HepG2 (cell line): Measurements from ENCODE around the gene SLC12A2. TPM values are rescaled to one million over a fixed set of nuclear protein-coding genes. Genes with fewer than 3 reads are reported as not detected.
A peak's percentile ranks its signal among the peaks of the same experiment; 100 is the strongest.

Experiments used
- BCL6 ChIP-seq: IDR thresholded peaks from 2 replicates; pipeline ENCODE4 v1.6.1; 2016; ENCODE audit warnings: missing genetic modification reagents, missing compliant biosample characterization
- HOXD1 ChIP-seq: sonication (generic); formaldehyde crosslinking; IDR thresholded peaks from 2 replicates; pipeline ENCODE4 v1.5.0; 2020; ENCODE audit warnings: missing genetic modification reagents
- NFRKB ChIP-seq: fragments of 450-650 bp; IDR thresholded peaks from 2 replicates; pipeline ENCODE4 v1.6.1; 2017
- RBAK ChIP-seq: sonication (generic); formaldehyde crosslinking; IDR thresholded peaks from 2 replicates; pipeline ENCODE4 v1.5.1; 2020; ENCODE audit warnings: mild to moderate bottlenecking, missing genetic modification reagents
- TRAFD1 ChIP-seq: sonication (generic); formaldehyde crosslinking; IDR thresholded peaks from 2 replicates; pipeline ENCODE4 v1.5.1; 2020; ENCODE audit warnings: missing genetic modification reagents, mild to moderate bottlenecking, borderline replicate concordance
- ZMYM3 ChIP-seq: sonication (generic); formaldehyde crosslinking; IDR thresholded peaks from 2 replicates; pipeline ENCODE4 v1.5.1; 2020; ENCODE audit warnings: mild to moderate bottlenecking, missing genetic modification reagents
- ZNF441 ChIP-seq: sonication (generic); formaldehyde crosslinking; IDR thresholded peaks from 2 replicates; pipeline ENCODE4 v1.7.0; 2021; ENCODE audit warnings: missing genetic modification reagents, borderline replicate concordance
- ZSCAN25 ChIP-seq: sonication (generic); formaldehyde crosslinking; IDR thresholded peaks from 2 replicates; pipeline ENCODE4 v1.8.0; 2022; ENCODE audit warnings: mild to moderate bottlenecking, missing genetic modification reagents
- polyA plus RNA-seq, 8 experiments: library from polyadenylated mRNA; depleted of rRNA in 3 of 8; stranded (reverse) in 7 of 8; unstranded in 1 of 8; fragments of >200 nt; fragmentation: Illumina TruSeq in 4 of 8; extraction: Trizol in 4 of 8; gene quantifications; 2 replicates each; pipeline versions ENCODE4 v1.2.1 to v1.2.3, GENCODE V29; 2011 to 2016; ENCODE audit warnings: low read depth in 4 of 8, missing spikeins in 1 of 8, mixed read lengths in 1 of 8; ENCODE audit not compliant: insufficient read depth in 1 of 8
- total RNA-seq, 5 experiments: library from RNA; depleted of rRNA; stranded (reverse); fragments of >200 nt; fragmentation: Illumina TruSeq; extraction: Trizol; gene quantifications; 2 replicates each; pipeline ENCODE4 v1.2.3, GENCODE V29; 2016; ENCODE audit warnings: low read depth in 1 of 5
- TF ChIP-seq, protein P1 (sequence below), 2 experiments: fragments of 450-650 bp in 1 of 2; sonication (generic) in 1 of 2; formaldehyde crosslinking in 1 of 2; IDR thresholded peaks; 2 replicates each; pipeline versions ENCODE4 v1.6.1 to v1.8.0; 2016 to 2022; ENCODE audit warnings: antibody characterized with exemption in 1 of 2, mild to moderate bottlenecking in 1 of 2, missing genetic modification reagents in 1 of 2
- TF ChIP-seq, protein P2 (sequence below): sonication (generic); formaldehyde crosslinking; conservative IDR thresholded peaks from 2 replicates; pipeline ENCODE4 v1.8.0; 2022; ENCODE audit warnings: low read depth, missing genetic modification reagents
- TF ChIP-seq, protein P3 (sequence below): sonication (generic); formaldehyde crosslinking; IDR thresholded peaks from 2 replicates; pipeline ENCODE4 v1.5.0; 2020; ENCODE audit warnings: missing genetic modification reagents

Gene SLC12A2
- total and polyA plus RNA-seq, 2 of the 13 experiments (the other 11 are each of a cell fraction or from before 2014, with no cell fraction given), result 4.0 to 9.7 TPM

GRCh38 chr5:128083033-128083810 is at the start of gene SLC12A2 (continued):
- TF ChIP-seq, protein P1, sequence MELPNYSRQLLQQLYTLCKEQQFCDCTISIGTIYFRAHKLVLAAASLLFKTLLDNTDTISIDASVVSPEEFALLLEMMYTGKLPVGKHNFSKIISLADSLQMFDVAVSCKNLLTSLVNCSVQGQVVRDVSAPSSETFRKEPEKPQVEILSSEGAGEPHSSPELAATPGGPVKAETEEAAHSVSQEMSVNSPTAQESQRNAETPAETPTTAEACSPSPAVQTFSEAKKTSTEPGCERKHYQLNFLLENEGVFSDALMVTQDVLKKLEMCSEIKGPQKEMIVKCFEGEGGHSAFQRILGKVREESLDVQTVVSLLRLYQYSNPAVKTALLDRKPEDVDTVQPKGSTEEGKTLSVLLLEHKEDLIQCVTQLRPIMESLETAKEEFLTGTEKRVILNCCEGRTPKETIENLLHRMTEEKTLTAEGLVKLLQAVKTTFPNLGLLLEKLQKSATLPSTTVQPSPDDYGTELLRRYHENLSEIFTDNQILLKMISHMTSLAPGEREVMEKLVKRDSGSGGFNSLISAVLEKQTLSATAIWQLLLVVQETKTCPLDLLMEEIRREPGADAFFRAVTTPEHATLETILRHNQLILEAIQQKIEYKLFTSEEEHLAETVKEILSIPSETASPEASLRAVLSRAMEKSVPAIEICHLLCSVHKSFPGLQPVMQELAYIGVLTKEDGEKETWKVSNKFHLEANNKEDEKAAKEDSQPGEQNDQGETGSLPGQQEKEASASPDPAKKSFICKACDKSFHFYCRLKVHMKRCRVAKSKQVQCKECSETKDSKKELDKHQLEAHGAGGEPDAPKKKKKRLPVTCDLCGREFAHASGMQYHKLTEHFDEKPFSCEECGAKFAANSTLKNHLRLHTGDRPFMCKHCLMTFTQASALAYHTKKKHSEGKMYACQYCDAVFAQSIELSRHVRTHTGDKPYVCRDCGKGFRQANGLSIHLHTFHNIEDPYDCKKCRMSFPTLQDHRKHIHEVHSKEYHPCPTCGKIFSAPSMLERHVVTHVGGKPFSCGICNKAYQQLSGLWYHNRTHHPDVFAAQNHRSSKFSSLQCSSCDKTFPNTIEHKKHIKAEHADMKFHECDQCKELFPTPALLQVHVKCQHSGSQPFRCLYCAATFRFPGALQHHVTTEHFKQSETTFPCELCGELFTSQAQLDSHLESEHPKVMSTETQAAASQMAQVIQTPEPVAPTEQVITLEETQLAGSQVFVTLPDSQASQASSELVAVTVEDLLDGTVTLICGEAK (IDR thresholded peaks at IDR 0.05), result no peak
- TF ChIP-seq, protein P1 (CRISPR knock-in tag; IDR thresholded peaks at IDR 0.05), result peak; percentile 52; the same call in 1 of the 2 replicates
- TF ChIP-seq, protein P2, sequence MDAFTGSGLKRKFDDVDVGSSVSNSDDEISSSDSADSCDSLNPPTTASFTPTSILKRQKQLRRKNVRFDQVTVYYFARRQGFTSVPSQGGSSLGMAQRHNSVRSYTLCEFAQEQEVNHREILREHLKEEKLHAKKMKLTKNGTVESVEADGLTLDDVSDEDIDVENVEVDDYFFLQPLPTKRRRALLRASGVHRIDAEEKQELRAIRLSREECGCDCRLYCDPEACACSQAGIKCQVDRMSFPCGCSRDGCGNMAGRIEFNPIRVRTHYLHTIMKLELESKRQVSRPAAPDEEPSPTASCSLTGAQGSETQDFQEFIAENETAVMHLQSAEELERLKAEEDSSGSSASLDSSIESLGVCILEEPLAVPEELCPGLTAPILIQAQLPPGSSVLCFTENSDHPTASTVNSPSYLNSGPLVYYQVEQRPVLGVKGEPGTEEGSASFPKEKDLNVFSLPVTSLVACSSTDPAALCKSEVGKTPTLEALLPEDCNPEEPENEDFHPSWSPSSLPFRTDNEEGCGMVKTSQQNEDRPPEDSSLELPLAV (CRISPR knock-in tag), result no peak
- TF ChIP-seq ZSCAN25 (CRISPR knock-in tag) (no peak), HOXD1 (CRISPR knock-in tag) (peak; percentile 36; the same call in 1 of the 2 replicates), TRAFD1 (no peak), RBAK (CRISPR knock-in tag) (no peak), NFRKB (no peak), ZMYM3 (CRISPR knock-in tag) (no peak), BCL6 (CRISPR knock-in tag) (no peak; the same call in 1 of the 2 replicates), ZNF441 (0 out of 2 replicates have a peak, but pooled peaks have one; percentile 64)
- TF ChIP-seq, protein P3, sequence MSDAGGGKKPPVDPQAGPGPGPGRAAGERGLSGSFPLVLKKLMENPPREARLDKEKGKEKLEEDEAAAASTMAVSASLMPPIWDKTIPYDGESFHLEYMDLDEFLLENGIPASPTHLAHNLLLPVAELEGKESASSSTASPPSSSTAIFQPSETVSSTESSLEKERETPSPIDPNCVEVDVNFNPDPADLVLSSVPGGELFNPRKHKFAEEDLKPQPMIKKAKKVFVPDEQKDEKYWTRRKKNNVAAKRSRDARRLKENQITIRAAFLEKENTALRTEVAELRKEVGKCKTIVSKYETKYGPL (CRISPR knock-in tag), result no peak
